Thoracic aorta (tissue), 2 donors: ENCODE data around the gene ZNF286A. TPM values are rescaled to one million over a fixed set of nuclear protein-coding genes. Genes with fewer than 3 reads are reported as not detected.
"Not testable (repeated sequence)": the region's sequence is repeated elsewhere in the genome, so short reads cannot be mapped to it uniquely, and the experiment has no call there.

ENCODE experiments used
- ATAC-seq: fragments of 150-250 bp; one replicate; pipeline ENCODE4 v1.8.0; 2017; ENCODE audit warnings: low read depth; ENCODE audit not compliant: insufficient number of reproducible peaks, low FRiP score
- DNase-seq: peaks from one replicate; pipeline ENCODE4 v3.0.0-alpha.2; 2020; ENCODE audit warnings: low spot score
- H3K27ac ChIP-seq, 2 donors: fragments of 200-600 bp; sonication (generic); 1 replicate in 1 of 2; 2 replicates in 1 of 2; pipeline ENCODE4 v1.5.1; 2016; ENCODE audit warnings: mild to moderate bottlenecking in 2 of 2, moderate library complexity in 2 of 2
- H3K27me3 ChIP-seq: fragments of 200-600 bp; sonication (generic); replicated peaks from 2 replicates; pipeline ENCODE4 v1.6.0; 2016; ENCODE audit warnings: mild to moderate bottlenecking; ENCODE audit not compliant: insufficient read depth
- H3K36me3 ChIP-seq: fragments of 200-600 bp; sonication (generic); one replicate; pipeline ENCODE4 v1.5.1; 2016
- H3K4me1 ChIP-seq, 2 donors: fragments of 200-600 bp; sonication (generic); 1 replicate in 1 of 2; 2 replicates in 1 of 2; pipeline versions ENCODE4 v1.5.1 to v1.6.0; 2016; ENCODE audit warnings: low read depth in 2 of 2, mild to moderate bottlenecking in 1 of 2; ENCODE audit not compliant: control insufficient read depth in 1 of 2
- H3K4me3 ChIP-seq: fragments of 200-600 bp; sonication (generic); 2 replicates; pipeline ENCODE4 v1.5.1; 2016; ENCODE audit warnings: mild to moderate bottlenecking
- H3K9me3 ChIP-seq: fragments of 200-600 bp; sonication (generic); 2 replicates; pipeline ENCODE4 v1.5.1; 2016
- CTCF ChIP-seq: fragments of 200-600 bp; sonication (generic); IDR thresholded peaks from one replicate; pipeline ENCODE4 v1.5.1; 2019; ENCODE audit warnings: antibody characterized with exemption
- total RNA-seq, 2 donors: library from RNA; depleted of rRNA; stranded (reverse); fragments of >200 nt; gene quantifications; one replicate each; pipeline versions ENCODE4 v1.1.0 to v1.2.3, GENCODE V29; 2016

ZNF286A gene
- total RNA-seq, 2 donors from 2014 or later, result 7.6 to 22.4 TPM

DNA sequence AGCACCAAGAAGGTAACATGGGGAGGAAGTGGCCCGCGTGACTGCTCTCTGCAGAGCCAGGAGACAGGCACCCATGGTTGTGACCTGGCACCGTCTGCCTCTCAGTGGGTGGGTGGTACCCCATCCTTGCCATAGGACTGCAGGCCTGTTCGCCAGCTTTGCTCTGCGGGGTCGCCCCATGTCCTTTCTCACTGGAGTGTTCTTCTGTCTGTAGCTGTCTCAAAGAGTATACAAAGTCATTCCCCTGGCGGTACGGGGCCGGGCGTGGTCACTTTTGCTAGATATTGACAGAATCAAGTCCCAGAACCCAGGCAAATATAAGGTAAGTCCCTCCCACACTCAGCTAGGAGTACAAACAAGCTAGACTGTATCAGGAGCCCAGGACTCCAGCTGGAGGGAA, 38.5 kb downstream of the ZNF286A start:
- Histone ChIP-seq H3K27me3 (no peaks in the 10 kb centered on the region), H3K4me3 (no peak overlapping the region), H3K27ac (no peak overlapping the region), H3K36me3 (no peaks in the 10 kb centered on the region), H3K9me3 (no peaks in the 10 kb centered on the region), H3K4me1 (no peaks in the 10 kb centered on the region)
- ATAC-seq (no peak), DNase-seq (no peak)
- no peak for TF ChIP-seq CTCF

DNA sequence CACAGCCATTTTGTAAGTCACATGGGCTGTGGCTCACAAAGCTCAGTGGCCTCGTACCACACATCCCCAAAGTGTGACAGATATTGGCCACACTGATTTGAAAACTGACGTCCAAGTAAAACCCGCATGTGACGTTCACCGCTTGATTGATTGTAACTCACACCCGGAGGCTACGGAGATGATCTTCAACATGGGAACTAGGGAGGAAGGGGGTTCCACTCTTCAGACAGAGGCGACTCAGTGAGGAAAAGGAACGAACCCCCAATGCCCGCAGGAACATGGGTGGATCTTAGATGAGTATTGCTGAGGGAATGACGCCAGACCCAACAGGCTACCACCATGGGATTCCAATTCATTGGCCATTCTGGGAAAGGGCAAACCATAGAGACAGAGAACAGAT, 39.7 kb downstream of the ZNF286A start:
- H3K9me3 ChIP-seq, H3K27me3 ChIP-seq, H3K4me1 ChIP-seq, ATAC-seq, DNase-seq, H3K27ac ChIP-seq, H3K36me3 ChIP-seq, H3K4me3 ChIP-seq: not testable (repeated sequence)

DNA sequence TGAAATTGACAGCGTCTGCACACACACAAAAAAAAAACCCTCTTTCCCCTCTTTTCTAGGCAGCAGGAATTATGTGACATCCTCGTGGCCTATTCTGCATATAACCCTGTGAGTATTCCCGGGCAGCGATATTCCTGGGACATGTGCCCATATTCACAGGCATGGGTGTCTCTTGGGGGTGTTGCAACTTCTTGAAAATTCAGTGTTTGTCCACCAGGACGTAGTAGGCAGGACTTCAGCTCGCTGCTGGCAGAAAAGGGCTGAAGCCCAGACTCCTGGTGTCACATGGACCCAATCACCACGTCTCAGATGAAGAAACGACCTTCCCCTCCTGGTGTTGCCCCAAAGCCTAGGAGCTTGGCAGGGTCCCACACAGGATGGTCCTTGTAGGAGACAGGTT, 40.5 kb downstream of the ZNF286A start:
- H3K4me1 ChIP-seq, H3K27me3 ChIP-seq, ATAC-seq, H3K27ac ChIP-seq, DNase-seq, H3K36me3 ChIP-seq, H3K9me3 ChIP-seq, H3K4me3 ChIP-seq: not testable (repeated sequence)

DNA sequence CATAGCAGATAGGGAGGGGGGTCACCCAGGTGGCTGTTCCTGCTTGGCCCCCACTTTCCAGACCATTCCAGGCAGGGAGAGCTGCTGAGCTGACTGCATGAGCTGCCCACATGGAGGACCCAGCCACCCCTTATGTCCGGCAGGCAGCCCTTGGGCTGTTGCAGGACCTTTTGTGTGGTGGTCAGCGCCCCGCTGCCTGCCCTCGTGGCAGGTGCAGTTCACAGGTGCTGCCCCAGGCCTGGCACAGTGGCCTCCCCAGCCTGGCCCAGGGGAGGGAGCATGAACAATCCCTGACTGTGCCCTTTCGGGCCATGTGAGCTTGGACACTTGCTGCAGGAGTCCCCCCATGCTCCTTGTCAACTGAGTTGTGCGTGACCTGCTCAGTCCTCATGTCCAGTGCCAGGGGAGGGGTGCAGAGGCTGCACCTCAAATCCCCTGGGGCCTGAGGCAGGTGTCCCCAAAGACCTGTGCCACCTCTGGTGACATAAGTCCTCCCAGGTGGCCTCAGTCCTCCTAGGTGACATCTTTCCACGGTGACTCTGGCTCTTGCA, 41.1 kb downstream of the ZNF286A start:
- H3K9me3 ChIP-seq, result no peaks in the 10 kb centered on the region
- DNase-seq, result no peak
- H3K27me3 ChIP-seq, result no peaks in the 10 kb centered on the region
- no peaks in the 10 kb centered on the region for H3K4me1 ChIP-seq
- no peaks in the 10 kb centered on the region for H3K36me3 ChIP-seq
- no peak for ATAC-seq
- H3K27ac ChIP-seq, result no peak overlapping the region
- TF ChIP-seq CTCF, result no peak
- H3K4me3 ChIP-seq, result no peak overlapping the region

DNA sequence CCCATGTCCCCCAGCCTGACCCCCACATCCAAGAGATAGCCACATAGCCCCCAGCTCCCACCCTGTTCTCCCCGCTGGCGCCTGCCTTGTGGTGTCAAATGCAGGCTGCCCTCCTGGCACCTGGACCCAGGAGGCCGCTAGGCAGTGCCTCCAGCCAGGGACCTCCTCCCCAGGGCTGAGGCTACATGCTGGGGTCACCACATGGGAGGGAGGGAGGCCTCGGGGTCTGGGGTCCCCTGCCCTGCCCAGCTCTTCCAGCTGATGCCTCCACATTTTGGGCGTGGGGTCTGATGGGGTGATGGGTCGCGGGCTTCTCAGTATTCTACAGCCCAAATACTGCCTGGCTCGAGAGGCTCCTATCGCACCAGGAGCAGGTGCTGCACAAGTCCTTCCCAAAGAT, 42.1 kb downstream of the ZNF286A start:
- no peak for ATAC-seq
- no peaks in the 10 kb centered on the region for H3K27me3 ChIP-seq
- no peak overlapping the region for H3K4me3 ChIP-seq
- no peak overlapping the region for H3K27ac ChIP-seq
- H3K9me3 ChIP-seq, result no peaks in the 10 kb centered on the region
- TF ChIP-seq CTCF, result no peak
- H3K36me3 ChIP-seq, result no peaks in the 10 kb centered on the region
- DNase-seq, result no peak
- no peaks in the 10 kb centered on the region for H3K4me1 ChIP-seq

DNA sequence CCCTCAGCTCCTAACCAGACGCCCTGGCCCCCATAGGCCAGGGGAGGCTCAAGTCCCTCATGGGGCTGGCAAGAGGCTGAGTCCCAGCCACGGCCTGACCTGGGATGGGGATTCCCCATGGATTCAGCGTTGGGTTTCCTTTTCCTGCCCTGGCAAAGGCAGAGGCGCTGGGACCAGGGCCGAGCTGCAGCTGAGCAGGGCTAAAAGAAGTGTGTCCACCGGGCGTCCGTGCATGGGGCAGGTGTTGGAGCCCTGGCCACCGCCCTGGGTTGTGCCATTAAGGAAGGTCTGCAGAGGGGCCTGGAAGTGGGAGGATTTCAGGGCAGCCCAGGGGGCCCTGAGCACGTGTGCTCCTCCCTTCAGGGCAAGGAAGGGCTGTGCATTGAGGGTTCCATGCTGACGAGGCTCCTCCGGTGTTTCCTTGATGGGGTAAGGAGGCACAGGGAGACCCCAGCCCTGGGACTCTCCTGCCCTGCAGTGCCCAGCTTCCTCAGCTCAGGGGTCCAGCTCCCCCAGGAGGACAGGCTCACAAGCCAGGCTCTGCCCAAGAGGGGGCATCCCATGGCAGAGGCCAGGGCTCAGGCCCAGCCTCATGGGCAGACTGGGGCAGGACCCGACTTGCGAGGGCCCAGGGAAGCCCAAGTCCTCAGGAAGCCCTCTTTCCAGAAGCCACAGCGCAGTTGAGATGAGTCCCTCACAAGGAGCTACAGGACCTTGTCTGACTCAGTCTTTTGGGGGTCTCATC, 42.7 kb downstream of the ZNF286A start:
- no peak overlapping the region for H3K27ac ChIP-seq
- H3K9me3 ChIP-seq, result no peaks in the 10 kb centered on the region
- TF ChIP-seq CTCF, result no peak
- H3K27me3 ChIP-seq, result no peaks in the 10 kb centered on the region
- ATAC-seq, result no peak
- no peaks in the 10 kb centered on the region for H3K36me3 ChIP-seq
- DNase-seq, result no peak
- H3K4me1 ChIP-seq, result no peaks in the 10 kb centered on the region
- H3K4me3 ChIP-seq, result no peak overlapping the region
